A673 (cell line): ENCODE data around the gene CUL1.

ENCODE experiments used
- EZH2 ChIP-seq: fragments of 200-600 bp; sonication (generic); IDR thresholded peaks from 2 replicates; pipeline ENCODE4 v1.6.1; 2017; ENCODE audit warnings: borderline replicate concordance, low read depth, mild to moderate bottlenecking, mixed read lengths, antibody characterized with exemption, low read length; ENCODE audit not compliant: poor library complexity, severe bottlenecking
- TF ChIP-seq, protein P1 (sequence below): fragments of 300-800, 200-600 bp; sonication (generic); conservative IDR thresholded peaks from 2 replicates; pipeline ENCODE4 v1.5.1; 2017; ENCODE audit warnings: low read depth, mild to moderate bottlenecking, antibody characterized with exemption, low read length, moderate library complexity, mixed read lengths

DNA sequence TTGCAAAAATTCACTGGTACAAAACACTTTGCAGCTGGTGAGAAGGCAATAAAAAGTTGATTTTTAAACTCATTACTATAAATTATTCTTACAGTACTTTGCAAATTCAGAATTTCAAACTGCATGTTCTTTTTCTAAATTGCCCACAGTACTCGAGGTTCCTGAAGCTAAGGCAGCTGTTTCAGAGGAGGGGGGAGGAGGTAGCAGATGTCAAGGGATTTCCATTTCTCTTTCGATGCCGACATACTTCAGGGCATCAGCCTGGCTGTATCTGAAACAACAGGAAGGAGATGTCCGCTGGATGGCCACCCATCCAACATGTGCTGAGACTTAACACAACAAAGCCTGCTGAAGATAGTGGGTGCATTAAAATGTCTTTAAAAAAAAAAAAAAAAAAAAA is 108.7 kb downstream of the CUL1 start:
- TF ChIP-seq, protein P1, sequence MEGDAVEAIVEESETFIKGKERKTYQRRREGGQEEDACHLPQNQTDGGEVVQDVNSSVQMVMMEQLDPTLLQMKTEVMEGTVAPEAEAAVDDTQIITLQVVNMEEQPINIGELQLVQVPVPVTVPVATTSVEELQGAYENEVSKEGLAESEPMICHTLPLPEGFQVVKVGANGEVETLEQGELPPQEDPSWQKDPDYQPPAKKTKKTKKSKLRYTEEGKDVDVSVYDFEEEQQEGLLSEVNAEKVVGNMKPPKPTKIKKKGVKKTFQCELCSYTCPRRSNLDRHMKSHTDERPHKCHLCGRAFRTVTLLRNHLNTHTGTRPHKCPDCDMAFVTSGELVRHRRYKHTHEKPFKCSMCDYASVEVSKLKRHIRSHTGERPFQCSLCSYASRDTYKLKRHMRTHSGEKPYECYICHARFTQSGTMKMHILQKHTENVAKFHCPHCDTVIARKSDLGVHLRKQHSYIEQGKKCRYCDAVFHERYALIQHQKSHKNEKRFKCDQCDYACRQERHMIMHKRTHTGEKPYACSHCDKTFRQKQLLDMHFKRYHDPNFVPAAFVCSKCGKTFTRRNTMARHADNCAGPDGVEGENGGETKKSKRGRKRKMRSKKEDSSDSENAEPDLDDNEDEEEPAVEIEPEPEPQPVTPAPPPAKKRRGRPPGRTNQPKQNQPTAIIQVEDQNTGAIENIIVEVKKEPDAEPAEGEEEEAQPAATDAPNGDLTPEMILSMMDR: no peak
- TF ChIP-seq EZH2: no peak
